GM19043 (cell line): ENCODE results near the gene RARA.
"Not testable (repeated sequence)": the region's sequence is repeated elsewhere in the genome, so short reads cannot be mapped to it uniquely, and the experiment has no call there.

Source experiments
- ATAC-seq: cut with Tn5 transposase; IDR thresholded peaks from one replicate; pipeline ENCODE4 v1.9.1; 2021; ENCODE audit warnings: low read depth; ENCODE audit not compliant: unreplicated experiment

Gene RARA

GRCh38 chr17:40366861-40367518 lies 58.0 kb downstream of the RARA start:
- ATAC-seq = no peak

GRCh38 chr17:40367728-40368127 lies 58.7 kb downstream of the RARA start:
- ATAC-seq = not testable (repeated sequence)

- no peak for ATAC-seq
Observed at GRCh38 chr17:40369923-40370322, 60.9 kb downstream of the RARA start.

GRCh38 chr17:40371261-40371929 lies 62.4 kb downstream of the RARA start:
- no peak for ATAC-seq

GRCh38 chr17:40372031-40372430 lies 63.1 kb downstream of the RARA start:
- ATAC-seq = no peak

- not testable (repeated sequence) for ATAC-seq
Observed at GRCh38 chr17:40372644-40373043, 63.7 kb downstream of the RARA start.

GRCh38 chr17:40373324-40373723 lies 64.3 kb downstream of the RARA start:
- no peak for ATAC-seq

GRCh38 chr17:40373999-40374398 lies 65.0 kb downstream of the RARA start:
- no peak for ATAC-seq

GRCh38 chr17:40374821-40375498 lies 66.0 kb downstream of the RARA start:
- ATAC-seq = no peak

GRCh38 chr17:40375786-40376185 lies 66.8 kb downstream of the RARA start:
- ATAC-seq = not testable (repeated sequence)

- ATAC-seq = not testable (repeated sequence)
Observed at GRCh38 chr17:40376541-40376940, 67.6 kb downstream of the RARA start.

- no peak for ATAC-seq
Observed at GRCh38 chr17:40377832-40378231, 68.9 kb downstream of the RARA start.

- no peak for ATAC-seq
Observed at GRCh38 chr17:40378966-40379365, 70.0 kb downstream of the RARA start.

- ATAC-seq = no peak
Observed at GRCh38 chr17:40382251-40382650, 73.3 kb downstream of the RARA start.

- ATAC-seq = not testable (repeated sequence)
Observed at GRCh38 chr17:40386555-40386954, 77.6 kb downstream of the RARA start.

- no peak for ATAC-seq
Observed at GRCh38 chr17:40399185-40399584, 90.2 kb downstream of the RARA start.

GRCh38 chr17:40402668-40403067 lies 93.7 kb downstream of the RARA start:
- no peak for ATAC-seq

- ATAC-seq = no peak
Observed at GRCh38 chr17:40404003-40404402, 95.0 kb downstream of the RARA start.
